MM.1S (cell line): ENCODE measurements around the gene HTRA3.

Experiments used
- EZH2 ChIP-seq: fragments of 300-600 bp; sonication (generic); optimal IDR thresholded peaks from 2 replicates; pipeline ENCODE3; 2017; ENCODE audit warnings: low read depth, mild to moderate bottlenecking, antibody characterized with exemption, low read length, mixed read lengths
- EZH2phosphoT487 ChIP-seq: fragments of 300-600 bp; sonication (generic); IDR thresholded peaks from 2 replicates; pipeline ENCODE4 v1.6.1; 2018; ENCODE audit warnings: antibody characterized with exemption, low read length
- TF ChIP-seq, protein P1 (sequence below): fragments of 300-600 bp; sonication (generic); IDR thresholded peaks from 2 replicates; pipeline ENCODE4 v1.5.1; 2016; ENCODE audit warnings: antibody characterized with exemption, low read length, mixed read lengths

DNA sequence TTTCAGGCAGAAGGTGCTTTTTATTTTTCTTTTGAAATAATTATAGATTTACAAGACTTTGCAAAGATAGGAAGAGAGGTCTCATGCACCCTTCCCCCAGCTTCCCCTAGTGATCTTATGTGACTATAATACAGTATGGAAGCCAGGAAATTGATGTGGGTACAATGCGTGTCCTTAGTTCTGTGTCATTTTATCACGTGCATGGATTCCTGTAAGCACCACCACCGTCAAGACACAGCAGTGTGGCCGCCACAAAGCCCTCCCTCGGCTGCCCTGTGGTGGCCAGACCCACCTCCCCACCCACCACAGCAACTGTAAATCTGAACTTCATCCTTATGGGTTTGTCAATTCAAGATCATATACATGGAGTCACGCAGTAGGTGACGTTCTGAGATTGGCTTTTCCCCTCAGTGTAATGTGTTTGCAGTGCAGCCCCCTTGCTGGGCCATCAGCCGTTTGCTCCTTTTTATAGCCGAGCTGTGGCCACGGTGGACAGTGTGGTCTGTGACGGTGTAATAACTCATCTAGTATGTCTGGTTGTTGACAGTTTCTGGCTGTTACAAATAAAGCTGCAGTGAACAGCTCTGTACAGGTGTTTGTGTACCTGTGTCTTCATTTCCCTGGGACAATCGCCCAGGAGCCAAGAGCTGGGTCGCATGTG lies 10.9 kb upstream of the HTRA3 start:
- TF ChIP-seq, protein P1, sequence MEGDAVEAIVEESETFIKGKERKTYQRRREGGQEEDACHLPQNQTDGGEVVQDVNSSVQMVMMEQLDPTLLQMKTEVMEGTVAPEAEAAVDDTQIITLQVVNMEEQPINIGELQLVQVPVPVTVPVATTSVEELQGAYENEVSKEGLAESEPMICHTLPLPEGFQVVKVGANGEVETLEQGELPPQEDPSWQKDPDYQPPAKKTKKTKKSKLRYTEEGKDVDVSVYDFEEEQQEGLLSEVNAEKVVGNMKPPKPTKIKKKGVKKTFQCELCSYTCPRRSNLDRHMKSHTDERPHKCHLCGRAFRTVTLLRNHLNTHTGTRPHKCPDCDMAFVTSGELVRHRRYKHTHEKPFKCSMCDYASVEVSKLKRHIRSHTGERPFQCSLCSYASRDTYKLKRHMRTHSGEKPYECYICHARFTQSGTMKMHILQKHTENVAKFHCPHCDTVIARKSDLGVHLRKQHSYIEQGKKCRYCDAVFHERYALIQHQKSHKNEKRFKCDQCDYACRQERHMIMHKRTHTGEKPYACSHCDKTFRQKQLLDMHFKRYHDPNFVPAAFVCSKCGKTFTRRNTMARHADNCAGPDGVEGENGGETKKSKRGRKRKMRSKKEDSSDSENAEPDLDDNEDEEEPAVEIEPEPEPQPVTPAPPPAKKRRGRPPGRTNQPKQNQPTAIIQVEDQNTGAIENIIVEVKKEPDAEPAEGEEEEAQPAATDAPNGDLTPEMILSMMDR, result no peak
- TF ChIP-seq EZH2, result no peak
- no peak for TF ChIP-seq EZH2phosphoT487
